ENCODE data around the gene POLR2L. TPM values are rescaled to one million over a fixed set of nuclear protein-coding genes. Genes with fewer than 3 reads are reported as not detected.

POLR2L gene
- total and polyA plus RNA-seq, 2 of the 13 experiments (the other 11 are each of a cell fraction or from before 2014, with no cell fraction given): 104 to 114 TPM

- TF ChIP-seq DZIP1 (CRISPR knock-in tag; IDR thresholded peaks at IDR 0.05): no peak
Observed at GRCh38 chr11:843086-843734, 881 bp upstream of the POLR2L start (continued).

- intact Hi-C loops (cut with micrococcal nuclease; ENCODE audit: unreplicated experiment): loop anchor here (5.0 kb wide), 1 partner anchor 35 kb away; the partner anchor contains the start of genes PIDD1 and RPLP2
- no peak for ATAC-seq
- H3K4me2 ChIP-seq (ENCODE audit: low read depth, low read length): peak overlapping the region; percentile 85
- H3K9ac ChIP-seq (ENCODE audit: insufficient read depth, low read depth, low read length): peak overlapping the region; percentile 92
- WGBS (ENCODE audit: low lambda C conversion rate): 0% methylated on average over 4 of the region's 27 CpGs
- DNase-seq (ENCODE audit: low spot score): no peak
- peaks cover 6 to 31% of the 10 kb centered on the region in 2 experiments for H3K36me3 ChIP-seq (replicated peaks in 1 of 2; ENCODE audit: control insufficient read depth in 1 of 2, insufficient read depth in 2 of 2, low read length in 2 of 2)
- CTCF ChIA-PET (ENCODE audit: low intra/inter-chr PET ratio, low total read pairs): no interaction called here
- peaks cover 69% of the 10 kb centered on the region for H3K4me1 ChIP-seq (ENCODE audit: insufficient read depth, low read length)
- peaks cover 27% of the 10 kb centered on the region for H3K79me2 ChIP-seq (ENCODE audit: insufficient read depth, low read length)
- H3K27me3 ChIP-seq (ENCODE audit: control insufficient read depth in 1 of 2, insufficient read depth in 2 of 2, low read length in 2 of 2): no peaks in the 10 kb centered on the region
- H3K4me3 ChIP-seq (replicated peaks in 1 of 3; ENCODE audit: insufficient read depth in 1 of 3, low read depth in 2 of 3, low read length in 3 of 3): peak overlapping the region; percentile 97 to 100 (median 98)
- no peaks in the 10 kb centered on the region for H3K9me3 ChIP-seq (ENCODE audit: low read length)
- in situ Hi-C loops (cut with HindIII; ENCODE audit: extremely low pct_ligation_motif_present, low pct_unique_long_range_greater_than_20kb): no loop called here
- no peak for FAIRE-seq
- TSS peak; percentile 86 for BruUV-seq (replicated peaks)
- peaks cover 17% of the 10 kb centered on the region; the same call in 1 of the 2 replicates for H4K20me1 ChIP-seq (ENCODE audit: insufficient read depth, low read length)
- POLR2A ChIA-PET: interaction anchor here (3.2 to 16.1 kb wide), 3 partner anchors 12 to 23 kb away, joined by 39 to 264 read pairs (median 141); partner anchors contain the start of genes CD151, CRACR2B and PNPLA2
- H2AFZ ChIP-seq (ENCODE audit: low read length): no peak overlapping the region
- peak overlapping the region; percentile 83 for H3K27ac ChIP-seq (ENCODE audit: extremely low read length, insufficient read depth, low read length)
- TF ChIP-seq ZNF10 (CRISPR knock-in tag; IDR thresholded peaks at IDR 0.05; ENCODE audit: borderline replicate concordance, low read depth): no peak
- TF ChIP-seq YY1 (IDR thresholded peaks at IDR 0.05; ENCODE audit: insufficient read depth, insufficient replicate concordance, low read depth, low read length): no peak
- TF ChIP-seq ZNF430 (CRISPR knock-in tag; IDR thresholded peaks at IDR 0.05): 0 out of 2 replicates have a peak, but pooled peaks have one; percentile 33
- TF ChIP-seq PRDM15 (CRISPR knock-in tag; IDR thresholded peaks at IDR 0.05): 0 out of 2 replicates have a peak, but pooled peaks have one; percentile 11
- no peak for TF ChIP-seq ZHX2 (IDR thresholded peaks at IDR 0.05; ENCODE audit: low read depth)
- TF ChIP-seq ZHX2 (CRISPR knock-in tag; IDR thresholded peaks at IDR 0.05; ENCODE audit: borderline replicate concordance): peak; percentile 60; the same call in 1 of the 2 replicates
- peak; percentile 0; the same call in 1 of the 2 replicates for TF ChIP-seq ZNF768 (CRISPR knock-in tag; IDR thresholded peaks at IDR 0.05)
Observed at GRCh38 chr11:841981-842369, 354 bp downstream of the POLR2L start.
